NCI-H2081 (cell line): ENCODE data around the gene RNF114.
"Not testable (repeated sequence)": the region's sequence is repeated elsewhere in the genome, so short reads cannot be mapped to it uniquely, and the experiment has no call there.

Experiments
- DNase-seq, 2 experiments: peaks; one replicate each; lab custom pipeline; 2025; lab: John Stamatoyannopoulos, UW

Gene RNF114

GRCh38 chr20:49936153-49937026 is at the start of gene RNF114:
Gene RNF114, plus strand, starts transcription at chr20:49936397. Its CDS starts 16 bp downstream, at chr20:49936413.
- peak; percentile 88 to 90 for DNase-seq

GRCh38 chr20:49886571-49887213 is 49.5 kb upstream of the RNF114 start:
- DNase-seq = no peak

DNA sequence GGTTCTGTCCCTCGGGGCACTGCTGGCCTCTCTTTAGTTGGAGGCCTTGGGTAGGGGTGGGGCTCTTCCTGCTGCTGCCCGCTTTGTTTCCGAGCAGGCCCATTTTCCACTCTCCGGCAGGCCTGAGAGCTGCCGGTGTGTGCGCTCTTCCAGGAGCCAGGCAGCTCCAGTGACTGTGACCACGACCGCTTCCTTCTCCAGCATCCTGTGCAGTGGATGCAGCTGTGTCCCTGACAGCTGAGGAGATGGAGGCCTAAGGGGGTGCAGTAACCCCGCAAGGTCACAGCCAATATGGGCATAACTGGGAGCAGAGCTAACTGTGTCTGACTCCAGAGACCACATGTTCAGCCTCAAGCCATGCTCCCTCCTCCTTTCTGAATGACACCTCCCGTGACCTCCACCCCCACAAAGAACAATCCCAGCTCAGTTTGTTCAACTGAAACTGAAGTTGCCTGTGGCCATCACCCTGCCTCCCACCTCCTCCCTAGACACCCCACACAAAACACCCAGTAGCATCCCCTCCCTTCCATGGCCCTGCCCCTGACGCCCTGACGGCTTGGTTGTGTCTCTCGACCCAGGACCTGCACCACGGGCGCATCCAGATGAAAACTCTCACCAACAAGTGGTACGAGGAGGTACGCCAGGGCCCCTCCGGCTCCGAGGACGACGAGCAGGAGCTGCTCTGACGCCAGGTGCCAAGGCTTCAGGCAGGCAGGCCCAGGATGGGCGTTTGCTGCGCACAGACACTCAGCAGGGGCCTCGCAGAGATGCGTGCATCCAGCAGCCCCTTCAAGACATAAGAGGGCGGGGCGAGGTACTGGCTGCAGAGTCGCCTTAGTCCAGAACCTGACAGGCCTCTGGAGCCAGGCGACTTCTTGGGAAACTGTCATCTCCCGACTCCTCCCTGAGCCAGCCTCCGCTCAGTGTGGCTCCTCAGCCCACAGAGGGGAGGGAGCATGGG is 48.7 kb upstream of the RNF114 start:
- DNase-seq = no peak

DNA sequence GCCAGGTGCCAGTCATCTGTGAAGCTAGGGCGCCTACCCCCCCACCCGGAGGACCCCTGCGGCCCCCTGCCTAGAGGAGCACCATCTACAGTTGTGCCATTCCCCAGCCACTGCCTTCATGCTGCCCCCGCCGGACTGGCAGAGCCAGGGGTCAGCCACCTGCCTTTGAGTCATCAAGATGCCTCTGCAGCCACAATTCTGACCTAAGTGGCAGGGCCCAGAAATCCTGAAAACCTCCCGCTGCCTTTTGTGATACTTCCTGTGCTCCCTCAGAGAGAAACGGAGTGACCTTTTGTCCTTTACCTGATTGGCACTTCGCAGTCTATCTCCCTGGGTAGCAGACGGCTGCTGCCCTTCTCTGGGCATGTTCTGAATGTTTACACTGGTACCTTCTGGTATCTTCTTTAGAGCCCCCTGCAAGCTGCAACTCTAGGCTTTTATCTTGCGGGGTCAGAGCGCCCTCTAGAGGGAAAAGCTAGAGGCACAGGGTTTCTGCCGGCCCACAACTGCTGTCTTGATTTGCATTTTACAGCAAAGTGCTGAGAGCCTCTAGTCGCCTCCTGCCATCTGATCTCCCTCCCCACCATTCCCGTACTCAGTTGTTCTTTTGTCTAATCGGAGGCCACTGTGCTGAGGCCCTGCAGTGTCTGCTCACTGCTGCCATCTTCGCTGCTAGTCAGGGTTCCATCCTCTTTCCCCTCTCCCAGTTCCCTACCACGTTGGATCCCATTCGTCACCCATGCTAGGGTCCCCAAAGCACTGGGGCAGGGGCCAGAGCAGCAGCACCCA is 47.8 kb upstream of the RNF114 start:
- peak; percentile 49 to 53 for DNase-seq

DNA sequence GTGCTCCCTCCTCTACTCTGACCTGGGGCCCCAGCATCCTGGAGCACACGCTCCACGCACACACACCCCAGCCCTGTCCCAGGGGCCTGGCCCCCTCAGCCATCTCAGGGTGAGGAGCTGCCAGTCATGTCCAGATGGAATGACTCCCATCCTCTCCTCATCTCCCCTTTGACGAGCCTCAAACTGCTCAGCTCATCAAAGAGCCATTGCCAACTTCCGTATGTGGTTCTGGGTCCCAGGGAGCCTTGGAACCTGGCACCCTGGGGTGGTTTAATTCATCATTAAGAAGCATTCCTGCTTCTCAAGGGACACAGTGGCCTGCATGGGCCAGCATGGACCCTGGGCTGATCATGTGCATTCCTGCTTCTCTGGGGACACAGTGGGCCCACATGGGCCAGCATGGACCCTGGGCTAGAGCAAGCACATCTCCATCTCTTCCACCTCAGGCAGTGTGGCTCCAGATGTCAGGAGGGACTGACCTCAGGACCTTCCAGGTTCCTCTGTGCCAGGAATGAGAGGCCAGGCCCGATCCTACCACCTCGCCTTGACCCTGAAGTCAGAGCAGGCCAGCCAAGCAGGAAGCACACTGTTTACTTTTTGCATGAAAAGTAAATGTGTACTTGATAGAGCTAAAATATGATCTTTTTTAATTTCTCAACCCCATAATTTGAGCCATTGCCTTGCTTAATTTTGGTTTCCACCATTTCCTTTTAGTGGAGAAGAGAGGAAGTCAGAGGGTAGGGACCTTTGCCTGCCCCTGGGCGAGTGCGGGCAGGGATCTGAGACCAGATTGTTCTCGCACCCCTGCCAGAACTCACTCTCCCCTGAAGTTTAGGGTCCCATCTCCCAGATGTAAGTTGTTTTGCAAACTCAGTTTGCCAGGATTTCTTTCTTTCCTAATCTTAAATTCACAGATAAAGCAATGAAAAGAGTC is 46.9 kb upstream of the RNF114 start:
- DNase-seq = no peak

GRCh38 chr20:49889935-49890333 is 46.3 kb upstream of the RNF114 start:
- DNase-seq = no peak

- no peak for DNase-seq
These were observed 45.5 kb upstream of the RNF114 start for GRCh38 chr20:49890471-49891361.

DNA sequence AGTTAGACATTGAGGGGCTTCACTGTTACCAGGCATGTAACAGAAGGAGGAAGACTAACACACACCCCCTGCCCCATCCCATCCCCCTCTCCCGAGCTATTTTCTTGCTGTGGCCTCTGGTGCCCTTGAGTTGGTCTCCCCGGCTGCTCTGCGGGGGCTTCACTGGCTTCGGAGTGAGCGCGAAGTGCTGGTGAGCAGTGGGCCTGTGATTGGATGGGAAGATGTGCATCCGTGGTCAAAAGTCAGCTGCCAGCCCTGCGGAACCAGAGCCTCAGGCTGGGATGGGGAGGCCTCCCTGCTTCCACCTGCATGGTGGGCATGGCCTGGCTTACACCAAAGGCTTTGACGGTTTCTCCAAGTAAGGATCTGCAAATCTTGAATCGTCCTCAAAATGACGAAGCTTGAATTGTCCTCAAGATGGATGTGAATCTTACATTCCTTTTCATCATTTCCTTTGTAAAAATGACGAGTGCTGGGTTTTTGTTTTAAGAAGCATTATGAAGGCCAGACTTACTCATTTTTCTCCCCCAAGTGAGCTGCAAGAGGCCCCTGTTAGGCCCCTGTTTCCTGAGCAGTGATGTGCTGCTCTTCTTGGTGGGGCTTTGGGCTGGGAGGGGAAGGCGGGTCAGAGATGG is 44.6 kb upstream of the RNF114 start:
- no peak for DNase-seq

- DNase-seq = no peak
These were observed 43.9 kb upstream of the RNF114 start for GRCh38 chr20:49892260-49892659.

DNA sequence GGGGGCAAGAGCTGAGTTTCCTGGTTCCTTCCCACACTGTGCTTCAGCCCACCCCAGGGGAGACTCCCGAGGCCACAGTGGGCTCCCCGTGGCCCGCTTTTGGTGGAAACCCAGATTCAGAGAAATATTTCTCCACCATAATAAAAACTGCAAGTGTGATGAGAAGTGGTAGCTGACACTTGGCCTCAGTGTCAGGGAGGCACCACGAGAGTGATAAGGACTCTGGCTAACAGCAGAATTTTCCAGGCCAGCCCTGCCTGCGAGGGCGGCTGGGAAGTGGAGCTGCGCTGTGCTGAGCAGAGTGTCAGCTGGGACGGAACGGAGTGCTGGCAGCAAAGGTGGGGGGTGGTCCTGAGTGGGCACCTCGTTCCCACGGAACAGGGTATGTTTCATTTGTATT is 43.4 kb upstream of the RNF114 start:
- DNase-seq = no peak

DNA sequence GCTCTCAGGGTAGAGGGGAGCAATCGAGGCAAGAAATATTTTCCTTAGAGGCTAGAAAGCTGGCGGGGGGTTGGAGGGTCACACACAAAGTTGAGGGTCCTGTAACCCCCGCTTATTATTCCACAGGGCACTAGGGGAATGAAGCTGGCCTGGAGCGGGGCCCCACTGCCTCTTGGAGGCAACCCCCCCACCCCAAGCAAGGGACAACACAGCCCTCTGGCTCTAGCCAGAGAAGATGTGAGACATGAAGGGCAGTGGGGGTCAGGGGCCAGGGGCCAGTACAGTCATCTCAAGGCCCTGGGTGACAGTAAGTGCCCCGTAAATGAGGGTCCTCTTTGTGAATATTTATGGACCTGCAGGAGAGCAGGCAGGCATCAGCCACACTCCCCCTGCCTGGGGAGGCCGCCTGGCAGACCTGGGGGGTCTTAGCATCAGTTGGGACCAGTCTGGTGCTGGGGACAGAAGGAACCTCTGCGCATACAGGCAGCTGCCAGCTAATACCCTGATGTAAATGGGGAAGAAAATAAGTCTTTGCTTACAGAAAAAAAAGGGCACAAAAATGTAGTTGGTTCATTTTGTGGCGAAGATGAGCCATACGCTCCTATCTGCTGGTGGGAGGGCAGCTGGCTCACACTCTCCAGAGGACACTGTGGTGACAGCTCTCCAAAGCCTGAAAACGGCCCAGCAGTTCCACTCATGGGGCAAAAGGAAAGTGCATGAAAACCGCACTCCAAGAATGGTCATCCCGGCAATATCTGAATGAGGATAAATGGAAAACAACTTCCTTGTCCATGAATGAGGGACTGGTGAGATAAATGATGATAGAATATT is 42.7 kb upstream of the RNF114 start:
- DNase-seq = no peak

DNA sequence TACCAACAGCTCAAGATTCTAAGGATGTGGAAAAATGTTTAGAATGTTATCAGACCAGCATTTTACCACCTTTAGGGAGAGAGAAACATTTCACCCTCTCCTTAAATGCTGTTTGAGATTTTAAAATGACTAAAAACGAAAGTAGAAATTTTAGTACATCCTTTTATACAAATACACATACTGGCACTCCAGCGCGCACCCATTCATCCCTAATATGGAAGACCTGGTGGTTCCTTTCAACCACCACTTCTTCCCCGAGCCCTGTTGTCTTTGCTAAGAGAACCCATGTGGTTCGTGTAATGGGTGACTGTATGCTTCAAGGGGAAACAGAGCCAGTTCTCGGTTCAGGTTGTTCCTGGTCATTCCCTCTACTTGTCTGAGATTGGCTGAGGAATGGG is 42.1 kb upstream of the RNF114 start:
- no peak for DNase-seq

DNA sequence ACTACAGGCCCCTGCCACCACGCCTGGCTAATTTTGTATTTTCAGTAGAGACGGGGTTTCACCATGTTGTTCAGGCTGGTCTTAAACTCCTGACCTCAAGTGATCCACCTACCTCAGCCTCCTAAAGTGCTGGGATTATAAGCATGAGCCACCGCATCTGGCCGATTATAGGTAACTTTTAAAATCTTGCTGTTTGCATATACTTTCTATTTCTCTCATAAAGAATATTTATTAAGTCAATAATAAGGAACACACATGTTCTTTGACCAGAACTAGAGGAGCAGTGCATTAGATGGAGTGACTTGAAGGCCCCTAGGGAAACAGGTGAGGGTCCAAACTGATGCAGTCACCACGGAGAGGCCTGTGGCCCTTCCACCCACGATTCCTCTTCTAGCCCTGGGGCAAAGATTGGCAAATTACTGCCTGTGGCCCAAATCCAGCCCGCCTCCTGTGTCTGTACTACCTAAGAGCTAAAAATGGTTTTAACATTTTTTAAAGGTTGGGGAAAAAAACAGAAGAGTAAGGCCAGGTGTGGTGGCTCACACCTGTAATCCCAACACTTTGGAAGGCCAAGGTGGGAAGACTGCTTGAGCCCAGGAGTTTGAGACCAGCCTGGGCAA is 40.6 kb upstream of the RNF114 start:
- DNase-seq = not testable (repeated sequence)

DNA sequence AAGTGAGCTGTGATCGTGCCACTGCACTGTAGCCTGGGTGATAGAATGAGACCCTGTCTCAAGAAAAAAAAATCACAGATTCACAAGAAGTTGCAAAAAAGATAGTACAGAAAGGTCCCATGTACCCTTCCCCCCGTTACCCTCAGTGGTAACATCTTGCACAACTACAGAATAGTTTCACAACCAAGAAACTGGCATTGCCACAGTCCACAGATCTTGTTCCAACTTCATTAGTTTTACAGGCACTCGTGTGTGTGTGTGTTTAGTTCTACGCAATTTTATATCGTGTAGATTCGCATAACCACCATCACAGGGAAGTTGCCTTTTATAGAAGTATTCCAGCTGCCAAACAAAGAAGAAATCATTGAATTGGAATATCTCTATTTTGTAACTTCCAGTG is 40.0 kb upstream of the RNF114 start:
- no peak for DNase-seq

DNA sequence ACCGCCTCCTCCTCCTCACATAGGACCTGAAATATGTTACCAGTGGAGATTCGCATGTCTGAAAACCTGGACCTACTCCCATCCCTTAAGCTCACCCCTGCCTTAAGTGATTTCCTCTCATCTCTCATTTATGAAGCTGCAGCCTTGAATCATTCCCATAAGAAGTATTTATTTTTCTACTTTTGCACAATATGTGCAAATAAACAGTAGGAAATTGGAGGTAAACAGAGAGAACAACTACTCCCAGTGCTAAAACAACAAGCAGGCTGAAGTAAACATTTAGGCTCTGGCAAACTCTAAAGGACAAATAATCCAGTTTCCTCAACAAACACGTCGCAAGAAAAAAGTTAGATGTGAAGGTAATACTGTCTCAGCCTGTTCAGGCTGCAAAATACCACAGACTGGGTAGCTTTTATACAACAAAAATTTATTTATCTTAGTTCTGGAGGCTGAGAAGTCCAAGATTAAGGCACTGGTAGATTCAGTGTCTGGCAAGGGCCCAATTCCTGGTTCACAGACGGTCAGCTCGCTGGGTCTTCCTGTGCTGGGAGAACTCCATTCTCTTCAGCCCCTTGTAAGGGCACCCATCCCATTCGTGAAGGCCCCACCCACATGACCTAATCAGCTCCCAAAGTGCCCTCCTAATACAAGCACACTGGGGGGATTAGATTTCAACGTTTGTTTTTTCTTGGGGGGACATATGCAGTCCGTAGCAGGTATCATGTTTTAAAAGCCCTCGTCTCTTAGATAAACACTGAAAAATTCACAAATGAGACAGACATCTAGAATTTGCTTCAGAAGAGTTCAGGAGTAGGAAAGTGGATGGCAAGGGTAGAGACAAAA is 36.4 kb upstream of the RNF114 start:
- DNase-seq = no peak

DNA sequence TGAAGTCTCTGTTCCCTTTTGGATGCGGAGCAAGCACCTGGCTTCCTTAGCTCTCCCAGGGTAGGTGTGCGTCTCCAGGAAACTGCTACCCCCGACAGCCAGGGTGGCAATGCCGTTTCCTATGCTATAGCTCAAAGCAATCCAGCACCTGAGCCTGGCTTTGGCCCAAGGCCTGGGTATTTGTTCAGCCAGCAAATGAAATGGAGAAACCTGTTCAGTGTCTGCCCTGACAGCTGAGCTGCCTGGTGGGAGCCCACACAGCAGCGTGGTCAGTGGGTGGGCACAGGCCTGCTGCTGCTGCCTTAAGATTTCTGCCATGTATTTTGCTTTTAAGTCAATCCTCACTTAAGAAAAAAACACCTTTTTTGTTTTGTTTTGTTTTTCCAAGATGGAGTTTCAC is 34.6 kb upstream of the RNF114 start:
- peak; percentile 60 to 88 for DNase-seq
